Measurements from ENCODE around the gene ZBTB20.

The ZBTB20 gene

DNA sequence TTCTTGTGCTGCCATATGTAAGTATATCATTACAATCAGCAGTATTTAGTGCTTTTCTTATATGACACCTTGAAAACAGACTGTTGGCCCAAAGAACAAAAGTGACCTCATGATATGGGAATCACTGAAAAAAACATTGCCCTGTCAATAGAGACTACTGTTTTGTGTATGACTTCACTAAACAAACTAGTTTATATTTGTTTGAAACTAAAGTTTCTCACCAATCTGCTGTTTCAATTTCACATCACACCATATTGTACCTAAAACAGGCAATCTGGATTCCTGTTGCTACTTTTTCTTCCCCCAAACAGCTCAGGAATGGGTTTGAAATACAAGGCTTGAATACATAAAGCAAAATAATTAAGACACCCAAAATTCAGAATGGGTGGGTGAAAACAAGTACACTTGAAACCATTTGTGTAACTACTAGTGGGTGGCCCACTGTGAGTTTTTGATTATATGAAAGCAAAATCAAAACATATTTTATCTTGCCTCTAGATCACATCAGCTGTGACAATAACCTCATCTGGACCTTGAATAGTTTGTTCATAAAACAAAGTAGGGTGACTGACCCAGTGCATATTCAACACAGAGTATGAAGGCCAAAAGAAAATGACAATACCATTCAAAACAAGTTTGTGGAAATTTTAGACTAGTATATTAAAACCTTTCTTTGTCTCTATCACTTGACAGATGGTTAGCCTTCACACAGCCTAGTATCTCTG lies 5.9 kb downstream of the ZBTB20 start:
- DNase-seq (ENCODE audit: low spot score): no peak
- TF ChIP-seq, protein P1, sequence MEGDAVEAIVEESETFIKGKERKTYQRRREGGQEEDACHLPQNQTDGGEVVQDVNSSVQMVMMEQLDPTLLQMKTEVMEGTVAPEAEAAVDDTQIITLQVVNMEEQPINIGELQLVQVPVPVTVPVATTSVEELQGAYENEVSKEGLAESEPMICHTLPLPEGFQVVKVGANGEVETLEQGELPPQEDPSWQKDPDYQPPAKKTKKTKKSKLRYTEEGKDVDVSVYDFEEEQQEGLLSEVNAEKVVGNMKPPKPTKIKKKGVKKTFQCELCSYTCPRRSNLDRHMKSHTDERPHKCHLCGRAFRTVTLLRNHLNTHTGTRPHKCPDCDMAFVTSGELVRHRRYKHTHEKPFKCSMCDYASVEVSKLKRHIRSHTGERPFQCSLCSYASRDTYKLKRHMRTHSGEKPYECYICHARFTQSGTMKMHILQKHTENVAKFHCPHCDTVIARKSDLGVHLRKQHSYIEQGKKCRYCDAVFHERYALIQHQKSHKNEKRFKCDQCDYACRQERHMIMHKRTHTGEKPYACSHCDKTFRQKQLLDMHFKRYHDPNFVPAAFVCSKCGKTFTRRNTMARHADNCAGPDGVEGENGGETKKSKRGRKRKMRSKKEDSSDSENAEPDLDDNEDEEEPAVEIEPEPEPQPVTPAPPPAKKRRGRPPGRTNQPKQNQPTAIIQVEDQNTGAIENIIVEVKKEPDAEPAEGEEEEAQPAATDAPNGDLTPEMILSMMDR (IDR thresholded peaks at IDR 0.05; ENCODE audit: extremely low read depth, missing control alignments): no peak

DNA sequence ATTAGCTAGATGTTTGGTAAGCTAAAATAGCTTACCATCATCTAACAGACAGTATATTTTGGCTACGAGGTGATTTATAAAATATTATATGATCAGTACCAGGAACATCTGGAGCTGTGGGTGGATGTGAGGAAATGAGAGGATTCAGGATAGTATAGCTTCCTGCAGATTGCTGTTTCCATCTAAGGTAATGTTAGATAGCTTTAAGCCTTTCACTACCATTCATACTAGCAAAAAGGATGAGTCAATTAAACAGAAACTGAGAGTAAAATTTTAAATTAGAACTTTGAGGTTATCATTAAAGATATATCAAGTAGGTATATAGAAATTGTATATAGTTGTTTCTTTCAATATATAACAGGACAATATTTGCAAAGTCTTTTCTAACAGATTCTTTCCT lies 8.0 kb downstream of the ZBTB20 start:
- DNase-seq (ENCODE audit: low spot score): no peak
- TF ChIP-seq, protein P1 (IDR thresholded peaks at IDR 0.05; ENCODE audit: extremely low read depth, missing control alignments): no peak

DNA sequence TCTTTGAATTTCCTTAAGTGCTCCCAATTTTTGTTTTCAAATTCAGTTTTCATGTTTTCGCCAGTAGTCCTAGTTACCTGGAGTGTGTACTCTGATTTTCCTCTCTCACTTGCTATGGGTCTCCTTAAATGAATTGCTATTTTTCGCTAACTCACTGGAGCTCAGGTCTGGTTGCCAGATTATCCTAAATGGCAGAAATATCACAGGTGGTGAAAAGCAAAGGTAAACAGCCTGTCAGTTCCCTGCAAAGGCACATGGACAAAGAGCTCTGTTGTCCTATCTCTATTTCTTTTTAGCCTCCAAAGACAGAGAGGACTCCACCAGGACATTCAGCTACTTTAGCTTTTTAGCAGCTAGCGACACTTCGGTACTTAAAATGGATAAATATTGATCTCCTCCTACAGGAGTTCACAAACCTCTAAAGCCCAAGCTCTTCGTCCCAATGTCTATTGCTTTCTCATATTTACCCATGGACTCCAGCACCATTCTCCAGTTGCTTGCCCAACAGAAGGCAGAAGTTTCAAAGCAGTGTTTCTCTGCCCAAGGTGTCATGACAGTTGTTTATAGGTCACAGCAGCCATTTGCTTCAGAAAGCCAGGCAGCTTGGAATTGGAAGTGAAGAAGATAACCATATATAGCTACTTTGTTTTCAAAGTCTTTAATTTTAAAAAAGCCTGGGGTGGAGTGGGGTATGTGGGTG lies 12.3 kb downstream of the ZBTB20 start:
- TF ChIP-seq, protein P1 (IDR thresholded peaks at IDR 0.05; ENCODE audit: extremely low read depth, missing control alignments): no peak
- DNase-seq (ENCODE audit: low spot score): no peak

DNA sequence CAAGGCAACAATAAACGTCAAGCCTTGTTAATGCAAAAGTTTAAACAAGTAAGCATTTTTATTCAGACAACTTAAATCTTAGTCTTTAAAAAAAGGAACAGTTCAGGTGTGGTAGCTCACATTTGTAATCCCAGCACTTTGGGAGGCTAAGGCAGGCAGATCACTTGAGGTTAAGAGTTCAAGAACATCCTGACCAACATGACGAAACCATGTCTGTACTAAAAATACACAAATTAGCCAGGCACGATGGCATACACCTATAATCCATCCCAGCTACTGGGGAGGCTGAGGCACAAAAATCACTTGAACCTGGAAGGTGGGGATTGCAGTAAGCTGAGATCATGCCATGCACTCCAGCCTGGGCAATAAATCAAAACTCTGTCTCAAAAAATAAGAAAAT lies 19.9 kb downstream of the ZBTB20 start:
- TF ChIP-seq, protein P1 (IDR thresholded peaks at IDR 0.05; ENCODE audit: extremely low read depth, missing control alignments): no peak
- DNase-seq (ENCODE audit: low spot score): no peak

DNA sequence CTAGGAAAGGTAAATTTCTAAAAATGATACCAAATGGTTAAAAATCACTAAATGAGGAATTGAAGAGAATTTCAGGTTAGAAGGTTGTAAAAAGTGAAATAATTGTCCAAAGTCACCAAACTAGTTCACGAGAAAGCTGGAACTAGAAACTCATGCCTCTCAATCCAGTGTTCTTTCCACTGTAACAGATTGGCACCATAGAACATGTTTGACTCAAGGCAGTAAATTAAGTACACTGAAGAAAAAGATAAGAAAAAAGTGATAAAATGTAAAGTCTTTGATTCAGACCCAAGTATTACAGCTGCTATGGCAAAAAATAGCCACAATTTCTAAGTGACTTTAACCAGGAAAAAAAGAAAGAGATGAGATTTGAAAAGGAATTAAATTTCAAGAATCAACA lies 26.5 kb downstream of the ZBTB20 start:
- TF ChIP-seq, protein P1 (IDR thresholded peaks at IDR 0.05; ENCODE audit: extremely low read depth, missing control alignments): no peak

DNA sequence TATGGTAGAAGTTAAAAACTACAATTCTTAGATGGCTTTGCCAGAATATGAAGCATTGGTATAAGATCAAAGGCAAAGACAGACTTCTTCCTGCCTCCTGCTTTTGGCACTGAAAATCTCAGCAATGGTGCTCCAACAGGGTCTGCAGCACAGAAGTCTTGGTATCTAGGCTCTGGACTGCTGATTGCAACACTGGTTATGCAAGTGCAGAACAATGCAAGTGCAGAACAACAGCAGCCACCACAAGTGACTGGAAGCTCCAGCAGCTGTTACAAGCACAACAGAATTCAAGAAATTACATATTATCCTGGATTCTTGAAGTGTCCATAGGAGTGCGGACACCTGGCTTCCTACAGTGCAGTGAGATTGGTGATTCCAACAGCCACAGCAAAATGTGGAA lies 33.7 kb downstream of the ZBTB20 start:
- DNase-seq (ENCODE audit: low spot score): no peak
- TF ChIP-seq, protein P1 (IDR thresholded peaks at IDR 0.05; ENCODE audit: extremely low read depth, missing control alignments): no peak

More for the DNA sequence above, 26.5 kb downstream of the ZBTB20 start:
- DNase-seq (ENCODE audit: low spot score): no peak

DNA sequence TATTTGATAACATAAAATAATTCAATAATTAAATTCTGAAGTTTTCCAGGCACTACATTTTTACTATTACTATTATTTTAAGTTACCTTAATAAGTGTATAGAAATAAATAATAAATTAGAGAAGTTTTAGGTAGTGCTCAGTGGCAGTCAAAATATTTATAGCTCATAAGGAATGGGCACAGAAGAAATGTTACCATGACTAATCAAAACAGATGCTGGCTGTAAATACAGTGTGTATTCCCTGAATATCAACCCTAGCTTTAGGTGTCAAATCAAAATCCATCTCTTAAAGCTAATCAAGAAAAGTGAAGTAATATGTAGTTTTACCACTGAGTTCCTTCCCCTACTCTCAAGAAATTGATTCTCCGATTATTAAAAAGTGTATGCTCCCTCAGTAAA lies 35.5 kb downstream of the ZBTB20 start:
- DNase-seq (ENCODE audit: low spot score): no peak
- TF ChIP-seq, protein P1 (IDR thresholded peaks at IDR 0.05; ENCODE audit: extremely low read depth, missing control alignments): no peak

Measured in GM20000 (cell line).